ENCODE measurements around the gene ITSN1. TPM values are rescaled to one million over a fixed set of nuclear protein-coding genes. Genes with fewer than 3 reads are reported as not detected.
"Not testable (repeated sequence)": the region's sequence is repeated elsewhere in the genome, so short reads cannot be mapped to it uniquely, and the experiment has no call there.

The ITSN1 gene
- total and polyA plus RNA-seq, 2 experiments from 2014 or later: 35.5 to 57.1 TPM

DNA sequence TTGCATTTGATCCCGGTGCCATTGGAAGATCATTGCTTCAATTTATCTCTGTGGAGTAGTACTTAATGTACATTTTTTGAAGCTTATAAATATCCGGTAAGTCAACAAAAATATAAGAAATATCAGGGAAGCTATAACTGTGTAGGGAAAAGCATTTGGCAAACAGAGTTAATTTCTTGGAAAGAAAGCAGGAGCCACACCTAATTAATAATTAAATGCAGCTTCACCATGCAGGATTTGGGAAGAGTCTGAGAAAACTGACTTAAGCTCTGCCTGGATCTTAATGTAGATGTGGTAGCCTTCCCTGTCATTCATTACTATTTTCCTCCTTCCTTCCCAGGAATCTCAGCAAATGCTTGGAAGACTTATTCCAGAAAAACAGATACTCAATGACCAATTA lies 138.8 kb downstream of the ITSN1 start:
- Histone ChIP-seq H3K36me3 (ENCODE audit: low read depth) (peaks cover 11% of the 10 kb centered on the region), H3K27ac (no peak overlapping the region)
- WGBS, 2 experiments (ENCODE audit: low coverage in 1 of 2, low lambda C conversion rate in 2 of 2, missing lambda C conversion rate in 2 of 2): 62 to 66% methylated on average over 2 of the region's 2 CpGs

DNA sequence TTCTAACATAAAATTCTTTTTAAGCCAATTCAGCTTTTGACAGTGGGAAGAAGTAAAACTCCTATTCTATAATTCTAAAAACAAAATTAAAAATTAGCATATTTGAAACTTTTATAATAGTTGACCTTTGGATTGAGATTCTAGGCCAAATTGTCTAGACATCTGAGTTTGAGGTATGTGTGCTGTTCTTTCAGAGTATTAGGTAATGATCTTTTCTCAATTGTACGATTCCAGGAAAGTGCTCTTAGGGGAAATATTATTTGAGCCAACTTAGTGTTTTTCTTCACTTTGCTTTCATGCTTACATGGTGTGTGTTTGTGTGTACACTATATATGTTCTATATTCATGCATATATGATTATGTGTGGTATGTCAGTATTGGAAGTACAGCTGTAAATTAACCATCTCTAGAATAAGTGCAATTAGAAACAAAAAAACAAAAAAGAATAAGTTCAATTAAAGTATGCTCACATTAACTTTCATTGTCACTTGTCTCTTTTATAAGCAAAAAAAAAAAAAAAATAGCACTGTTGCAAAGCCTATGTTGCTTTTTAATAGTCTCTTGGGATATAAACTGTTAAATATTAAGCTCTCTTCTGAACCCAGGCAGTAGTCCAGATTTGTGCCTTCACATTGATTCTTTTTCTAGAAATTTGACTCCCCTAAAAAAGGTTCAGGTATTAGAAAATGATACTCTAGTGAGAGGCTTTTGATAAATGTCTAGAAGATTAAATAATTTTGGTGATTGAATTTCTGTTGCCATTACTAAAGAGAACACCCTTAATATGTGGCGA lies 141.1 kb downstream of the ITSN1 start:
- DNase-seq: no peak
- no peak overlapping the region for H3K27ac ChIP-seq
- no peak overlapping the region for H2AFZ ChIP-seq
- H3F3A ChIP-seq (ENCODE audit: insufficient read depth): 0 out of 2 replicates have a peak, but pooled peaks cover 4% of the 10 kb centered on the region
- WGBS, 2 experiments (ENCODE audit: low coverage in 1 of 2, low lambda C conversion rate in 2 of 2, missing lambda C conversion rate in 2 of 2): 96% methylated on average over 2 of the region's 2 CpGs
- no peak overlapping the region for H3K4me2 ChIP-seq (ENCODE audit: unreplicated experiment)
- no peak overlapping the region for H3K4me3 ChIP-seq
- in situ Hi-C loops (cut with MboI): no loop called here
- no peaks in the 10 kb centered on the region for H3K27me3 ChIP-seq (replicated peaks; ENCODE audit: insufficient read depth)
- no peak for TF ChIP-seq EZH2 (IDR thresholded peaks at IDR 0.05; ENCODE audit: insufficient read depth, poor library complexity, severe bottlenecking)
- TF ChIP-seq EZH2phosphoT487 (IDR thresholded peaks at IDR 0.05; ENCODE audit: insufficient read depth, low read depth): no peak
- no peak overlapping the region for H3K9ac ChIP-seq
- H4K20me1 ChIP-seq (ENCODE audit: insufficient read depth): no peaks in the 10 kb centered on the region
- H3K9me3 ChIP-seq (ENCODE audit: low read depth): no peaks in the 10 kb centered on the region
- H3K9me2 ChIP-seq (ENCODE audit: insufficient read depth): no peaks in the 10 kb centered on the region
- 0 out of 2 replicates have a peak, but pooled peaks cover 6% of the 10 kb centered on the region for H3K79me2 ChIP-seq (ENCODE audit: insufficient read depth)
- peaks cover 9% of the 10 kb centered on the region for H3K4me1 ChIP-seq (ENCODE audit: insufficient read depth)
- H3K36me3 ChIP-seq (ENCODE audit: low read depth): peaks cover 15% of the 10 kb centered on the region

More for the DNA sequence above, 138.8 kb downstream of the ITSN1 start:
- DNase-seq: no peak
- Histone ChIP-seq H3K9ac (no peak overlapping the region), H3F3A (ENCODE audit: insufficient read depth) (0 out of 2 replicates have a peak, but pooled peaks cover 4% of the 10 kb centered on the region), H3K27me3 (replicated peaks; ENCODE audit: insufficient read depth) (no peaks in the 10 kb centered on the region), H2AFZ (no peak overlapping the region), H3K9me3 (ENCODE audit: low read depth) (no peaks in the 10 kb centered on the region), H3K4me3 (no peak overlapping the region), H3K79me2 (ENCODE audit: insufficient read depth) (peaks cover 12% of the 10 kb centered on the region; the same call in 1 of the 2 replicates), H4K20me1 (ENCODE audit: insufficient read depth) (no peaks in the 10 kb centered on the region), H3K9me2 (ENCODE audit: insufficient read depth) (no peaks in the 10 kb centered on the region), H3K4me1 (ENCODE audit: insufficient read depth) (peaks cover 9% of the 10 kb centered on the region), H3K4me2 (ENCODE audit: unreplicated experiment) (peak overlapping the region; percentile 34)
- in situ Hi-C loops (cut with MboI): no loop called here
- TF ChIP-seq EZH2phosphoT487 (IDR thresholded peaks at IDR 0.05; ENCODE audit: insufficient read depth, low read depth): no peak
- TF ChIP-seq EZH2 (IDR thresholded peaks at IDR 0.05; ENCODE audit: insufficient read depth, poor library complexity, severe bottlenecking): no peak

DNA sequence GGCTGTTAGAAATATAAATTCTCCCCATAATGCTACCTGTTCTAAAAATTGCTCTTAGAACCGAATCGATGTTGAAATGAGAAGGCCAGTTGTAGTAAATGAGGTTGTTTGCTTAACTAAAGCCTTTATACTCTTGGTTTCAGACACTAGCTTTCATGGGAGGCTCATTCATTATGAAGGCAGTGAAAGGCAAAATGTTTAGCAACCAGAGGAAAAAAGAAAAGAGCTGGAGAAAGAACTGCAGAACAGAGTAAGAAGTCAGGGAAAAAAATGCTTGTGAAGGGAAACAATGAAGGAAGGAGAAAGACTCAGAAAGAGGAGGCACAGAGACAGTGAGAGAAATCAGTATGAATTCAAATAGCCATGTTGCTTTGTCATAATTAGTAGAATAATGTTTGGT lies 145.1 kb downstream of the ITSN1 start:
- Histone ChIP-seq H3K27ac (no peak overlapping the region), H3K9me3 (ENCODE audit: low read depth) (no peaks in the 10 kb centered on the region), H4K20me1 (ENCODE audit: insufficient read depth) (no peaks in the 10 kb centered on the region), H3K36me3 (ENCODE audit: low read depth) (peaks cover 7% of the 10 kb centered on the region; the same call in 1 of the 2 replicates), H3K79me2 (ENCODE audit: insufficient read depth) (0 out of 2 replicates have a peak, but pooled peaks cover 6% of the 10 kb centered on the region), H3K9me2 (ENCODE audit: insufficient read depth) (no peaks in the 10 kb centered on the region), H3K4me3 (no peak overlapping the region), H3K9ac (no peak overlapping the region), H2AFZ (no peak overlapping the region), H3K27me3 (replicated peaks; ENCODE audit: insufficient read depth) (no peaks in the 10 kb centered on the region), H3K4me1 (ENCODE audit: insufficient read depth) (no peaks in the 10 kb centered on the region), H3F3A (ENCODE audit: insufficient read depth) (no peaks in the 10 kb centered on the region), H3K4me2 (ENCODE audit: unreplicated experiment) (no peak overlapping the region)
- in situ Hi-C loops (cut with MboI): no loop called here
- TF ChIP-seq EZH2 (IDR thresholded peaks at IDR 0.05; ENCODE audit: insufficient read depth, poor library complexity, severe bottlenecking) (no peak), EZH2phosphoT487 (IDR thresholded peaks at IDR 0.05; ENCODE audit: insufficient read depth, low read depth) (no peak)
- 97 to 100% methylated on average over 2 of the region's 2 CpGs for WGBS, 2 experiments (ENCODE audit: low coverage in 1 of 2, low lambda C conversion rate in 2 of 2, missing lambda C conversion rate in 2 of 2)
- no peak for DNase-seq

DNA sequence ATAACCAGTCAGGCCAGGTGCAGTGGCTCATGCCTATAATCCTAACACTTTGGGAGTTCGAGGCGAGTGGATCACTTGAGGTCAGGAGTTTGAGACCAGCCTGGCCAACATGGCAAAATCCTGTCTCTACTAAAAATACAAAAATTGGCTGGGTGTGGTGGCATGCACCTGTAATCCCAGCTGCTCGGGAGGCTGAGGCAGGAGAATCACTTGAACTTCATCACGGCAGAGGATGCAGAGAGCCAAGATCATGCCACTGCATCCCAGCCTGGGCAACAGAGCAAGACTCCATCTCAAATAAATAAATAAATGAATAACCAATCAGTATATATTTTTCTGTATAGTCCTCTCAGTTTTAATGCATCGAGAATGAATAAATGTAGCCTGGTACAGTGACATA lies 146.1 kb downstream of the ITSN1 start:
- H3F3A ChIP-seq (ENCODE audit: insufficient read depth); in situ Hi-C loops (cut with MboI): not testable (repeated sequence)
- WGBS, 2 experiments (ENCODE audit: low coverage in 1 of 2, low lambda C conversion rate in 2 of 2, missing lambda C conversion rate in 2 of 2): 96 to 99% methylated on average over 5 of the region's 5 CpGs

More for the DNA sequence above, 146.1 kb downstream of the ITSN1 start:
- not testable (repeated sequence) for H3K36me3 ChIP-seq (ENCODE audit: low read depth); H3K4me2 ChIP-seq (ENCODE audit: unreplicated experiment); H3K79me2 ChIP-seq (ENCODE audit: insufficient read depth); H3K27me3 ChIP-seq (replicated peaks; ENCODE audit: insufficient read depth); H3K4me1 ChIP-seq (ENCODE audit: insufficient read depth); H3K4me3 ChIP-seq; H3K27ac ChIP-seq; H4K20me1 ChIP-seq (ENCODE audit: insufficient read depth); H3K9me3 ChIP-seq (ENCODE audit: low read depth); H3K9me2 ChIP-seq (ENCODE audit: insufficient read depth); H3K9ac ChIP-seq; DNase-seq; H2AFZ ChIP-seq
